GM12878 (cell line): ENCODE data around the gene PRTN3. TPM values are rescaled to one million over a fixed set of nuclear protein-coding genes. Genes with fewer than 3 reads are reported as not detected.

Source experiments
- ATAC-seq: fragments of 200-7000 bp; cut with Tn5 transposase; 3 replicates; pipeline ENCODE4 v1.9.1; 2020; ENCODE audit warnings: mild to moderate bottlenecking, moderate library complexity
- BruUV-seq: library from RNA; stranded (reverse); fragments of 400-500 nt; replicated peaks from 2 replicates; lab custom pipeline; 2021; lab: Mats Ljungman, UMichigan
- CTCF ChIA-PET: fragments of 300-600 bp; sonication (Branson Sonifier 250); formaldehyde crosslinking; extraction: SDS; loops from one replicate; lab custom pipeline; 2021; ENCODE audit warnings: inconsistent platforms; lab: Yijun Ruan, JAX
- POLR2A ChIA-PET: fragments of 350-600 bp; formaldehyde crosslinking; extraction: SDS; loops from one replicate; lab custom pipeline; 2021; ENCODE audit warnings: inconsistent platforms; lab: Charles Lee
- RAD21 ChIA-PET: fragments of 300-600 bp; sonication (Branson Sonifier 250); formaldehyde crosslinking; loops from one replicate; lab custom pipeline; 2023; ENCODE audit warnings: antibody characterized with exemption; ENCODE audit not compliant: unreplicated experiment; lab: Charles Lee
- SMC1A ChIA-PET: fragments of 300-600 bp; sonication (Branson Sonifier 250); formaldehyde crosslinking; loops from one replicate; lab custom pipeline; 2023; ENCODE audit not compliant: unreplicated experiment, uncharacterized antibody; lab: Charles Lee
- DNase-seq: peaks from one replicate; pipeline ENCODE4 v3.0.0-alpha.2; 2011; ENCODE audit warnings: low read depth, low spot score
- FAIRE-seq: peaks from 3 replicates; lab custom pipeline; 2011; peaks lifted over from hg19 to GRCh38; lab: Jason Lieb, UNC
- H2AFZ ChIP-seq: 2 replicates; pipeline ENCODE4 v1.6.0; 2011; ENCODE audit warnings: low read depth, low read length, control low read depth; ENCODE audit not compliant: control insufficient read depth
- H3K27ac ChIP-seq: 2 replicates; pipeline ENCODE4 v1.5.1; 2011; ENCODE audit warnings: control low read depth; ENCODE audit not compliant: control insufficient read depth, insufficient read depth
- H3K27me3 ChIP-seq, 2 experiments: replicated peaks in 1 of 2; 2 replicates each; pipeline versions ENCODE4 v1.6.0 to v1.6.1; 2011; ENCODE audit warnings: low read length in 1 of 2; ENCODE audit not compliant: control insufficient read depth in 2 of 2, insufficient read depth in 2 of 2
- H3K36me3 ChIP-seq, 2 experiments: 2 replicates each; pipeline ENCODE4 v1.5.1; 2011; ENCODE audit warnings: low read length in 1 of 2; ENCODE audit not compliant: control insufficient read depth in 2 of 2, insufficient read depth in 2 of 2
- H3K4me1 ChIP-seq: 2 replicates; pipeline ENCODE4 v1.6.1; 2011; ENCODE audit warnings: mild to moderate bottlenecking, low read length, moderate library complexity, mixed read lengths; ENCODE audit not compliant: control insufficient read depth, insufficient read depth
- H3K4me2 ChIP-seq: 2 replicates; pipeline ENCODE4 v1.6.0; 2011; ENCODE audit warnings: control low read depth; ENCODE audit not compliant: control insufficient read depth, insufficient read depth
- H3K4me3 ChIP-seq: fragments of 200-600 bp; sonication (generic); 2 replicates; pipeline ENCODE4 v1.5.1; 2016
- H3K79me2 ChIP-seq: 2 replicates; pipeline ENCODE4 v1.6.0; 2011; ENCODE audit warnings: low read length; ENCODE audit not compliant: control insufficient read depth, insufficient read depth
- H3K9ac ChIP-seq: 2 replicates; pipeline ENCODE4 v1.8.0; 2011; ENCODE audit warnings: low read length, control low read depth, mixed read lengths; ENCODE audit not compliant: control insufficient read depth, insufficient read depth
- H3K9me3 ChIP-seq: replicated peaks from 3 replicates; pipeline ENCODE4 v1.5.1; 2011; ENCODE audit warnings: mild to moderate bottlenecking, low read length; ENCODE audit not compliant: control insufficient read depth, insufficient read depth
- H4K20me1 ChIP-seq: 2 replicates; pipeline ENCODE4 v1.6.0; 2011; ENCODE audit not compliant: control insufficient read depth, insufficient read depth
- HDAC2 ChIP-seq: fragments of 200-600 bp; sonication (generic); IDR thresholded peaks from 2 replicates; pipeline ENCODE4 v1.6.1; 2017
- IKZF2 ChIP-seq, 2 experiments: fragments of 450-650 bp; IDR thresholded peaks; 2 replicates each; pipeline ENCODE4 v1.6.1; 2017; ENCODE audit warnings: mild to moderate bottlenecking in 2 of 2, moderate library complexity in 2 of 2
- KLF5 ChIP-seq: fragments of 450-650 bp; IDR thresholded peaks from 2 replicates; pipeline ENCODE4 v1.6.1; 2014; ENCODE audit warnings: mild to moderate bottlenecking; ENCODE audit not compliant: partially characterized antibody
- NFXL1 ChIP-seq: fragments of 450-650 bp; IDR thresholded peaks from 2 replicates; pipeline ENCODE4 v1.6.1; 2017; ENCODE audit warnings: antibody characterized with exemption, mild to moderate bottlenecking, borderline replicate concordance
- REST ChIP-seq: IDR thresholded peaks from 2 replicates; pipeline ENCODE4 v1.6.1; 2012; ENCODE audit warnings: mild to moderate bottlenecking, low read depth, low read length
- WGBS: methylation state at CpG from one replicate; pipeline ENCODE4 v1.1.6; 2016; ENCODE audit warnings: low lambda C conversion rate; ENCODE audit not compliant: insufficient replicate concordance, insufficient coverage; ENCODE audit errors: missing lambda C conversion rate; 5-methylcytosine and 5-hydroxymethylcytosine counted together
- in situ Hi-C: fragments of 300-500 bp; cut with MboI; formaldehyde crosslinking; loops from 9 replicates; pipeline ENCODE4 v1.14.3; 2018; ENCODE audit warnings: mixed read lengths
- intact Hi-C: fragments of 100-400 bp; cut with micrococcal nuclease; formaldehyde crosslinking; loops from one replicate; pipeline ENCODE4 v1.14.2; 2022; ENCODE audit not compliant: unreplicated experiment
- polyA plus RNA-seq, 11 experiments: library from polyadenylated mRNA; depleted of rRNA in 4 of 11; unstranded in 6 of 11; stranded (reverse) in 5 of 11; fragments of >200 nt; fragmentation: Nextera tagmentation in 4 of 11; fragmentation: Illumina TruSeq in 1 of 11; extraction: Ambion mirVana in 4 of 11; extraction: Trizol in 1 of 11; gene quantifications; 1 replicate in 1 of 11; 2 replicates in 10 of 11; pipeline versions ENCODE4 v1.2.1 to v1.2.3, GENCODE V29; 2011 to 2016; ENCODE audit warnings: inconsistent platforms in 2 of 11, missing spikeins in 2 of 11, low read depth in 1 of 11
- total RNA-seq, 4 experiments: library from RNA; depleted of rRNA in 3 of 4; stranded (reverse); fragments of >200 nt in 3 of 4; fragmentation: Illumina TruSeq in 1 of 4; extraction: Trizol in 1 of 4; gene quantifications; 2 replicates each; pipeline versions ENCODE4 v1.2.1 to v1.2.3, GENCODE V29; 2013 to 2021
- TF ChIP-seq, protein P1 (sequence below): IDR thresholded peaks from 2 replicates; pipeline ENCODE4 v1.6.1; 2011; ENCODE audit warnings: borderline replicate concordance, low read depth, mild to moderate bottlenecking, moderate library complexity, mixed read lengths, low read length; ENCODE audit not compliant: insufficient read depth; ENCODE audit errors: extremely low read length
- TF ChIP-seq, protein P2 (sequence below): fragments of 450-650 bp; IDR thresholded peaks from 2 replicates; pipeline ENCODE4 v1.6.1; 2014; ENCODE audit warnings: mild to moderate bottlenecking

The PRTN3 gene
- total and polyA plus RNA-seq, 10 of the 15 experiments (the other 5 are each of a cell fraction or from before 2014, with no cell fraction given): 0.08 TPM; not detected in 9

- Histone ChIP-seq H3K4me2 (no peak overlapping the region), H2AFZ (no peak overlapping the region), H3K79me2 (no peaks in the 10 kb centered on the region), H3K9ac (no peak overlapping the region), H3K27me3 (no peaks in the 10 kb centered on the region), H3K4me3 (no peak overlapping the region), H4K20me1 (no peaks in the 10 kb centered on the region), H3K36me3 (no peaks in the 10 kb centered on the region), H3K4me1 (no peaks in the 10 kb centered on the region), H3K9me3 (no peaks in the 10 kb centered on the region), H3K27ac (no peak overlapping the region)
- POLR2A ChIA-PET: no interaction called here
- ATAC-seq (no peak), DNase-seq (no peak), FAIRE-seq (no peak)
- SMC1A ChIA-PET: no interaction called here
- BruUV-seq: no TSS peak
- TF ChIP-seq, protein P1, sequence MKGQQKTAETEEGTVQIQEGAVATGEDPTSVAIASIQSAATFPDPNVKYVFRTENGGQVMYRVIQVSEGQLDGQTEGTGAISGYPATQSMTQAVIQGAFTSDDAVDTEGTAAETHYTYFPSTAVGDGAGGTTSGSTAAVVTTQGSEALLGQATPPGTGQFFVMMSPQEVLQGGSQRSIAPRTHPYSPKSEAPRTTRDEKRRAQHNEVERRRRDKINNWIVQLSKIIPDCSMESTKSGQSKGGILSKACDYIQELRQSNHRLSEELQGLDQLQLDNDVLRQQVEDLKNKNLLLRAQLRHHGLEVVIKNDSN: no peak
- TF ChIP-seq, protein P2, sequence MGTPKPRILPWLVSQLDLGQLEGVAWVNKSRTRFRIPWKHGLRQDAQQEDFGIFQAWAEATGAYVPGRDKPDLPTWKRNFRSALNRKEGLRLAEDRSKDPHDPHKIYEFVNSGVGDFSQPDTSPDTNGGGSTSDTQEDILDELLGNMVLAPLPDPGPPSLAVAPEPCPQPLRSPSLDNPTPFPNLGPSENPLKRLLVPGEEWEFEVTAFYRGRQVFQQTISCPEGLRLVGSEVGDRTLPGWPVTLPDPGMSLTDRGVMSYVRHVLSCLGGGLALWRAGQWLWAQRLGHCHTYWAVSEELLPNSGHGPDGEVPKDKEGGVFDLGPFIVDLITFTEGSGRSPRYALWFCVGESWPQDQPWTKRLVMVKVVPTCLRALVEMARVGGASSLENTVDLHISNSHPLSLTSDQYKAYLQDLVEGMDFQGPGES: no peak
- TF ChIP-seq NFXL1: no peak
- no peak for TF ChIP-seq HDAC2
- TF ChIP-seq REST: no peak
- TF ChIP-seq KLF5: no peak
- TF ChIP-seq IKZF2 (IDR thresholded peaks at IDR 0.05): no peak
- WGBS: 23% methylated on average over 26 of the region's 64 CpGs
- CTCF ChIA-PET: no interaction called here
- RAD21 ChIA-PET: no interaction called here
- intact Hi-C loops: no loop called here
- in situ Hi-C loops: no loop called here
Observed at GRCh38 chr19:821231-821824, 19.5 kb upstream of the PRTN3 start.
